HFF-Myc (cell line): Measurements from ENCODE around the gene ZNF607.
A peak's percentile ranks its signal among the peaks of the same experiment; 100 is the strongest.
"Not testable (repeated sequence)": the region's sequence is repeated elsewhere in the genome, so short reads cannot be mapped to it uniquely, and the experiment has no call there.

Experiments used
- DNase-seq: peaks from one replicate; pipeline ENCODE4 v3.0.0-alpha.2; 2011; ENCODE audit warnings: low read depth; ENCODE audit errors: extremely low read depth
- H3K4me3 ChIP-seq: replicated peaks from 2 replicates; pipeline ENCODE4 v1.5.1; 2011; ENCODE audit warnings: low read depth, mild to moderate bottlenecking, control low read depth, low read length
- TF ChIP-seq, protein P1 (sequence below): IDR thresholded peaks from 2 replicates; pipeline ENCODE4 v1.5.1; 2012; ENCODE audit warnings: mild to moderate bottlenecking, low read depth, low read length, control low read depth; ENCODE audit errors: missing control alignments

The ZNF607 gene

GRCh38 chr19:37691881-37692504 lies 27.6 kb downstream of the ZNF607 start:
- peak; percentile 4 for DNase-seq
- TF ChIP-seq, protein P1, sequence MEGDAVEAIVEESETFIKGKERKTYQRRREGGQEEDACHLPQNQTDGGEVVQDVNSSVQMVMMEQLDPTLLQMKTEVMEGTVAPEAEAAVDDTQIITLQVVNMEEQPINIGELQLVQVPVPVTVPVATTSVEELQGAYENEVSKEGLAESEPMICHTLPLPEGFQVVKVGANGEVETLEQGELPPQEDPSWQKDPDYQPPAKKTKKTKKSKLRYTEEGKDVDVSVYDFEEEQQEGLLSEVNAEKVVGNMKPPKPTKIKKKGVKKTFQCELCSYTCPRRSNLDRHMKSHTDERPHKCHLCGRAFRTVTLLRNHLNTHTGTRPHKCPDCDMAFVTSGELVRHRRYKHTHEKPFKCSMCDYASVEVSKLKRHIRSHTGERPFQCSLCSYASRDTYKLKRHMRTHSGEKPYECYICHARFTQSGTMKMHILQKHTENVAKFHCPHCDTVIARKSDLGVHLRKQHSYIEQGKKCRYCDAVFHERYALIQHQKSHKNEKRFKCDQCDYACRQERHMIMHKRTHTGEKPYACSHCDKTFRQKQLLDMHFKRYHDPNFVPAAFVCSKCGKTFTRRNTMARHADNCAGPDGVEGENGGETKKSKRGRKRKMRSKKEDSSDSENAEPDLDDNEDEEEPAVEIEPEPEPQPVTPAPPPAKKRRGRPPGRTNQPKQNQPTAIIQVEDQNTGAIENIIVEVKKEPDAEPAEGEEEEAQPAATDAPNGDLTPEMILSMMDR = no peak
- H3K4me3 ChIP-seq = peak overlapping the region; percentile 46

DNA sequence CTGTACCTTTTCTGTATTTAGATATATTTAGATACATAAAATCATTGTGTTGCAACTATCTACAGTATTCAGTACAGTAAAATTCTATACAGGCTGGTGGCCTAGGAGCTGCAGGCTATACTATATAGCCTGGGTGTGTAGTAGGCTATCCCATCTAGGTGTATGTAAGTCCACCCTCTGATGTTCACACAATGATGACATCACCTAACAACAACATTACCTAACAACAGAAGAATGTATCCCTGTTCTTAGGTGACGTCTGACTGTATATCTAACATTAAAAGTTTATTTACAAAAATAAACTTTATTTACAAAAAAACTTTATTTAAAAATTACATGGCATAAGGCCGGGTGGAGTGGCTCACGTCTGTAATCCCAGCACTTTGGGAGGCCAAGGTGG lies 36.0 kb downstream of the ZNF607 start:
- TF ChIP-seq, protein P1 = no peak
- no peak for DNase-seq
- no peak overlapping the region for H3K4me3 ChIP-seq

GRCh38 chr19:37669450-37669914 lies 50.1 kb downstream of the ZNF607 start:
- TF ChIP-seq, protein P1 = no peak
- H3K4me3 ChIP-seq = no peak overlapping the region
- DNase-seq = no peak

DNA sequence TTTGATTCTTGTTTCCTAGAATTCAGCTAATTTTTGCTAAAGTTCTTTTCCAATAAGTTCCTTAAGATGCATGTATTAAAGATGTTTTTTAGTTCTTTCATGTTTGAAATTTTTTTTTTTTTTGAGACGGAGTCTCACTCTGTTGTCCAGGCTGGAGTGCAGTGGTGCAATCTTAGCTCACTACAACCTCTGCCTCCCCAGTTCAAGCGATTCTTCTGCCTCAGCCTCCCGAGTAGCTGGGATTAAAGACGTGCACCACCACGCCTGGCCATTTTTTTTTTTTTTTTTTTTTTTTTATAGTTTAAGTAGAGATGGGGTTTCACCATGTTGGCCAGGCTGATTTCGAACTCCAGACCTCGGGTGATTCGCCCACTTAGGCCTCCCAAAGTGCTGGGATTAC lies 62.4 kb downstream of the ZNF607 start:
- not testable (repeated sequence) for DNase-seq, H3K4me3 ChIP-seq

- TF ChIP-seq, protein P1 = no peak
- peak overlapping the region; percentile 58 for H3K4me3 ChIP-seq
- DNase-seq = peak; percentile 17
Observed at GRCh38 chr19:37655689-37656371, 63.7 kb downstream of the ZNF607 start.

DNA sequence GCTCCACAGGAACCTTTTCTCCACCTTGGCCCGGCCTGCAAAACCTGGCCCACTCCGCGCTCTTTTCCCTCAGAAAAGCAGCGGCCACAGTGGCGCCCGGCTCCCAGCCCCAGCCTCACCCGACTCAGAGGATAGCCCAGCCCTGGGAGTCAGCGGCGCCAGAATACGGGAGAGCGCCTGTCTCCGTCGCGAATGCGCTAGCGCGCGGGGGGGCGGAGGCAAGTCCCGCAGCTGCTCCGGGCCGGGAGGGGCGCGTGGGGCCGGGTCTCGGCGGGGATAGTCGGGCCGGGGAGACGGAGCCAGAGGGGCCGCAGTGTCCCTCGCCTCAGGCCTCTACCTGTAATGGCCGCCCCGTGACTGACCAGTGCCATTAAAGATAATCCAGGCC lies 64.3 kb downstream of the ZNF607 start, which contains the start of gene ZFP30:
TSS of gene ZFP30 (minus strand) at position 165 of the 388 bp plus-strand sequence. CDS start 7,643 bp downstream, outside the sequence.
- TF ChIP-seq, protein P1 = no peak
- peak within 1 kb of the TSS; percentile 58 for H3K4me3 ChIP-seq
- DNase-seq = peak; percentile 1

- peak; percentile 2 for DNase-seq
- peak overlapping the region; percentile 58 for H3K4me3 ChIP-seq
- TF ChIP-seq, protein P1 = no peak
Observed at GRCh38 chr19:37654629-37655300, 64.8 kb downstream of the ZNF607 start.
